Stimulated activated CD4-positive, alpha-beta T cell treated with anti-CD3 and anti-CD28 coated beads, TNF-alpha, amount 100 ng/mL, for 24 hours (primary cell): ENCODE results near the gene THBD.

Experiments used
- DNase-seq, 3 experiments: peaks; one replicate each; pipeline ENCODE4 v3.0.0-alpha.2; 2020; ENCODE audit warnings: low read depth in 3 of 3

THBD gene

DNA sequence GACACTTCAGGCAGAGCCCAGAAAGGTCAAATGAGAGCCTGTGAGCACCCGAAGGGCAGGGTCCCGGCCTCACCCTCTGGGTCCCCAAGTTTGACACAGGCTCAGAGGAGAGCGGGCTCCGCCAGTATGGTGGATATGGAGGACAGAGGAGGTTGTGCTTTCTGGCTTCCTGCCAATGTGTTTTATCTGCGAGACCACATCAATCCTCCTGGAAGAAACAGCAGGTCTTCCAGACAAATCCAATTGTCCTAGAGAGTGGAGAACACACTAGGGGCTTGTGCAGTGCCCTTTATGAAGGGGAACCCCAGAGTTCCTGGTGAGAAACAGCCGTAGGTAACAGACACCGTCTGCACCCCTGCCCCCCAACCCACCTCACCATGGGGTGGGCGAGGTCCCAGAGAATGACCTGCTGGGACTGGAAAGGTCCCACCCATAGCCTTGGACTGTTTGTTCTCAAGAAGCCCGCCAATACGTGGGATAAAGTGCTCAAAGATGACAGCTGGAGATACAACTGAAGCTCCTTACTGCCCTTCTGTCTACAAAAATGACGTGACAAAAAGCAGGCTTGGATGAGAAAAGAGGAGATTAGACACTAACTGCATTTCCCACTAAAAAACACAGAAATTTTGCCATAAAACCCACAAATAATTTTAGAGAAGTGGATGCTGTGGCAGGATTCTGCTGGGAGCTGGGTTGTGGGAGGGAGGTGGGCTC is 38.3 kb downstream of the THBD start:
- no peak for DNase-seq

DNA sequence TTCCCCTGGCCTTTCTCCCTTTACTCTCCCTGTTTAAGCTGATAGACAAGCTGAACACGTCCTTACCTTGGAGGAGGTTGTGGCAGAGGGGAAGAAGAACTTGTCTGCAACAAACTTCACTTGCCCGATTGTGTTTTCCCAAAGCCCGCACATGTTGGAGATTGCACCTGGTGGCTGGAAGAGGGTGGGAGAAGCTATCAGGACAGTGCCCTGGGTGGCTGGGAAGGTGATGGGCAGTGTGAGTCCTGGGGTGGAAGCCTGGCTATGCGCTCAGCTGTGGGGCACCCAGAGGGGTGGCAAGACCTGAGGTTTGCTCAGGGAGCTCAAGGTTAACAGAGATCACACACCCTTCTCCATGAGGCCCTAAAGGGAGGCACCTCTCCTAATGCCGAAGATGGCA is 39.4 kb downstream of the THBD start:
- no peak for DNase-seq

DNA sequence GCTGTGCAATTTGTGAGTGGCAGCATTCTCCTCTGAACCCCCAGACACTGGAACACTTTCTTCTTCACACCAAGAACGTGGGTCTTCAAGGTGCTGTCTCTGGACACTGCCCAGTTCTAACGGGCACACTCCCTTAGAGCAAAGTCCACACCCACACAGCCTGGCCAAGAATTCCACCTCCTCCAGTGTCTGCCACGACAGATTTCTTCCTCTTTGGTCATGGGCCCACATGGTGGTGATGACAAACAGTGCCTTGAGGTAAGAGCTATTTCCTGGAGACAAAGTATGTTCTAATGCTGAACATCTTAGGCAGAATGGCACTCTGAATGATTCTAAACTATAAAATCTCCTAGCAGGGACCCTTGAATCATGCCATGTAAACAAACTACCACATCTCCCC is 39.8 kb downstream of the THBD start:
- no peak for DNase-seq

DNA sequence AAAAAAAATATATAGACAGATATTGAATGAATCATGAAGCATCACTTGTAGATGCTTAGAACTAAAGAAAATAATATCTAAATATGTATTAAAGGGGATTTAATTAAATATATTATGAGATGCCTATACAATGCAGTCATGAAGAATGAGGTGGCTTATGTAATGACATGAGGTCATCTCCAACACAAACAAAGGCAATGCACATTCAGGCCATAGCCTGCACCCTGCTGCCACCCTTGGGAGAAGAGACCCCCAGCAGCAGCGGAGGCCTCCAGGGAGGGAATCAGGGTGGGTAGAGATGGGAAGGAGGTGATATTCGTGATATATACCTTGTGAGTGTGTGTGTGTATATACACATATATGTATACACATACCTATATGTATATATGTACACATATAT is 40.8 kb downstream of the THBD start:
- no peak for DNase-seq

DNA sequence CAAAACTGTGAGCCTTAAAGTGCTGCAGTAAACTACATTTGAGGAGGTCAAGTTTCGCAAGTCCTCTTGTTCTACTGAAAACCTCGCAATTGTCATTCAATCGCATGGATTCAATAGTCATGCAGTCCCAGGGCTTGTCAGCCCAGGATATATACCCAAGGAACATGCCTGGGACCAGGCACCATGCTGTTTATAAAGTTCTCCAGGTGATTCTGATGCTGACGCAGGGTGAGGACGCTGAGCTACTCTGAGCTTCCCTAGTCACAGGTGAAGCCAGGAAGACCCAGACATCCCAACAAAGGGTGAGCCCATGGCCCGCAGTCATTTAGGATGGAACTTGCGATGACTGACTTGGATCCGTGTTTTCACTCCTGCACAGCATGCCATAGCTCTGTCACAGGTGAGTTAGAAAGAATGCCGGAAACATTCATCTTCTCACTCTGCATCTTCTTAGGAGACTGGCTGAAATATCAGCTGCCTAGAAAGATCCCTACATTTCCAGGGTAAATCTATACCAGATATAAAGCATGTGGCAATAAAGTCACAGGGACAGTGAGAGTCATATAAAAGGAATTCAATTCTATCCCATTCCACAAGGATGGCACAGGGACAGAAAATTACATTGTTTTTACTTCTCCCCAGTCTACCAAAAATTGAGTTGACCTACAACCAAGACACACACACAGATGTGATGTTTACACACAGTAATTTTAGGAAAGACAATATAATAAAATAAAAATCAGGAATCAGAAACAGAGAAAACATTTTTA is 41.4 kb downstream of the THBD start:
- no peak for DNase-seq

DNA sequence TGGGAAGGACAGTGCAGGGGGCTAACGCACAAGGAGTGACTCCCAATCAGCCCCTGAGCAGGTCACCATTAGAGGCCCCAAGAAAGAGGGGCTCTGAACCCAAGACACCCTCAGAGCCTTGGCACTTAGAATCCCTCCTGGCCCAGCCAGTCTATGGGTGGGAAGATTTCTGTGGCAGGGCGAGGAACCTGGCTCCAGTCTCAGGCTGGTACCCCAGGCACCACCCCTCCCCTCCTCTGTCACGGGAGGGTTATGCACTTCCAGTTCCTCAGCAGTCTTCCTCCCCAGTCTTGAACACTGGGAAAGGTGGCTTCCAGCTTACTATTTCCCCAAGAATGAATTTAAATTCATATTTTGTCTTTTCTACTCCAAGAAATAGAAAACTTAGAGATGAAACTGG is 42.0 kb downstream of the THBD start:
- no peak for DNase-seq

DNA sequence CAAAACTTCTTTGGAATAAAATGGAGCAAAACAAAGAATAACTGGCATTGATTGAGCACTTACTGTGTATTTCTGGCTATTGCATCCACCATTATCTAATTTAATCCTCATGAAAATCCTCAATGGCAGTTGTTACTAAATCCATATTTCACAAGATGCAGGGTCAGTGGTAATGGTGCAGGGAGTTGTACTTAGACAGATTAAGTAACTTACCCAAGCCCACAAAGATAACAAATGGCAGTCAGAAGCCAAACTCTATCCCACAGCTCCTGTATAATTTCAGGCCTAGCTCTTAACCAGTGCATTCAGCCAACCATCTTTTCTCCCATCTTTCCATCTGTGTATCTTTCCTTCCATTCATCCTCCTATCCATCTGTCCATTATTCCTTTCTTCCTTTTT is 43.7 kb downstream of the THBD start:
- DNase-seq: no peak

DNA sequence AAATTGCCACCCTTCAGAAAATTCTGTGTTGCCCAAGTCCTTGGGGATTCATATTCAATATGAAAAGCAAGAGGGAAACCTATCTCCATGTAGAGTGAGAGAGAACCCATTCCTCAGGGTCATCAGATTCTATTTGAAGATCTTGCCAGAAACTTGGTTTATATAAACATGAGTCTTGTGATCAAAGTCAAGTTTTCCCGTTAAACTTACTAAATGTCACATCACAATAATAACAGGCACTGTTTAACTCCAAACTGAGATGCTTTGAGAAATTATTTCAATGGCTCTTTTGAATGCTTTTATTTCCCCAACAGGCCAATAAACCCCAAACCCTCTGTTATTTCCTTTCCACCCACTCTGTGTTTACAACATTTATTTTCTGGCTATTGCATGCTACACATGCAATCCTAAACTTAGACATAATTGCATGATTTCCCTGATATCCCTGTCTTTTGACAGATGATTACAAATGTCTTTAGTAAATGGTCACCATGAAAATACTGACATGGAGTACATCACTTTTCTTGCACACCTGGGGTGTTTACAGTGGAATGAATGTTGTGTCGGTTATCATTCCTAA is 45.5 kb downstream of the THBD start:
- DNase-seq: no peak

DNA sequence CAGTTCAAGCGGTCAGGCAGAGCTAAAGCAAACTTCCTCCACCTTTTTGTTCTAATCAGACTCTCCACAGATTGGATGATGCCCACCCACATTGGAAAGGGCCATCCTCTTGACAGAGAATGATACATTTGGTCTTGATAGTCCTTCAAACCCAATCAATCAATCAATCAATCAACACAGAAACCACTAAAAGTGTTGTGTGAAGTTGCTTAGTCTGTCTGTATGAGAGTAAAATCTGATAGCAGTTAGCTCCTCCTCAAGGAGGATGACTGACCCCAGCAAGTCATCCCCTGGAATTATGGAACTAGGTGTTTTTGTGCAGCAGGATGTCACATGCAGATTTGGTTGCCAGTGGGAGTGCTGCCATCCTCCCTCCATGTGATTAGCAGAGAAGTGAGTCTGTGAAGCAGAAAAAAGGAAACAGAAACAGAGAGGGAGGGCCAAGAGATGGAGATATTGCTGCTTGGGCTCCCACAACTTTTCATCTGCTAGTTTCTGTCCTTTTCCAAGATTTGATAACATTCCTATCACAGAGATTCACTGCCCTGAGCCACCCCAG is 46.3 kb downstream of the THBD start:
- DNase-seq: no peak

DNA sequence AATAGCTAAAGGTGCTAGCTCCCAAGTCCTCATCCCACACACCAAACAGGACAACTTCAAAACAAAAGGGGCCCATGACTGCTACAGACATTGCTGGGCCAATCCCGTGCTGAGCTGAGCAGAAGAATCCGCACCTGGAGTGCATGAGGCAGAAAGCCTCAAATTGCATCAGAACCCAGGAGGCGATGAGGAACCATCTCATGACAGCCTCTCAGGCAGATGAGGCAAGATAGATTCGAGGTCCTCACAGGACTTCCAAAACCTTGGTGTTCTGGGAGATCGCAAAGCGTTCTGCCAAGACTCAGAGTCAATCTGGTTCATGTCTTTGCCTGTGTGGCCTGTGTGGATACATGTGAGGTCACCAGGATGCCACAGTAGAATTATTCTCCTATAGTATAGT is 47.2 kb downstream of the THBD start:
- no peak for DNase-seq

DNA sequence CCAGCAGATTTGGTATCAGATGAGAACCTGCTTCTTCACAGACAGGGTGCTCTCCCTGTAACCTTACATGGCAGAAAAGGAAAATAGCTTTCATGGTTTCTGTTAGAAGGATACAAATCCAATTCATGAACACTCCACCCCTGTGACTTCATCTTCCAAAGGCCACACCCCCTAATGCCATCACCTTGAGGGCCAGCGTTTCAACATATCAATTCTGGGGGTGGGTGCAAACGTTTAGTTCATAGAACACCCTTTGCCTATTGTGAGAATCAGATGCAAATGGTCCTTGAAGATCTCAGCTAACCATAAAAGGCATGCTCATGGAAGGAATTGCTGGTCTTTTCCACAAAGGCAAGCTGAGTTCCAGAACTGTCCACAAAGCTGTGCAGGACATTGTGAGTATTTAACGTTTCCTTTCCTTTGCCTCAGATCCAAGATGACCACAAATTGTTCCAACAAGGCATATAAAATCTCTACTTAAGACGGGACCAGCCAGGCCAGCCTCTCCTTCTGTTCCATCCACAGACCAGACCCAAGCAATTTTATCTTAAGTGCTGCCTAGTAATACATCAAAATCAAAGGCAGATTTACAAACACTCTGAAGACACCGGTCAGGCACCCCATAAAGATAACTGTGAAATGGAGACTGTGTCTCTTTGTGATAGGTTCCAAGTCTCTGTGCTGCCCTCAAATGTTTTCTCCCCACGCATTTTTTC is 49.1 kb downstream of the THBD start:
- no peak for DNase-seq

DNA sequence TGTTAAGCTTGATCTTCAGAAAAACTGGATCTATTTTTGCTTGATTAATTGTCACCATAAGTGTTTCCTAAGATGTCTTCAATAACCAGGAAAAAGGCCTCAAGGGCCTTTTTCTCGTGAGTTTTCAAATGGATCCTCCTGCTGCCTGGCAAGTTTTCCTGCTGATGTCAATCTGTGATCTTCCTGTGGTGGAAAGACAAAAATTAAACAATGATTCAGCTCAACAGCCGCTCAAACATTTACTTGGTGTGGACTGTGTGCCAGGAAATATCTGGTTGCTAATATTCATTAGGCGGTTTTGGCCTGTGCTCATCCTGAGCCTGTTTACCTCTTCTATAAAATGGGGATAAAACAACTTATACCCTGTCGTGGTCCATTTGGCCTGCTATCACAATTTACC is 49.7 kb downstream of the THBD start:
- no peak for DNase-seq

DNA sequence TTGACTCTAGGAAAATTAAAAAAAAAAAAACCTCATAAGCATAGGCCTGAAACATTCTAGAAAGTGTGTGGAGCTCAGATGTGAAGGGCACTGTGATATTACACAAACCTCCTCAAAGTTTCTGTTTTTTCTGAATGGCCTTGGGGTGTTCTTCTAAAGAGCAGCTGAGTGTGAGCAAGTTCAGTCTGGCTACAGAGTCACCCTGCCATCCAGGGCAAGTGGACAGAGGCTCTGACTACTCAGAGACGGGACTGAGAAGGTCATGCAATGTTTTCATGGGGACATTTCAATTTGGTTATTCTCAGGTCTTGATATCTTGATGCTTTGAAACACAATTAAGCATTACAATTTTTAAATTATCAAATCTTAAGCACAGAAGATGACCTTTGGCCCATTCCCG is 51.0 kb downstream of the THBD start:
- DNase-seq: no peak

DNA sequence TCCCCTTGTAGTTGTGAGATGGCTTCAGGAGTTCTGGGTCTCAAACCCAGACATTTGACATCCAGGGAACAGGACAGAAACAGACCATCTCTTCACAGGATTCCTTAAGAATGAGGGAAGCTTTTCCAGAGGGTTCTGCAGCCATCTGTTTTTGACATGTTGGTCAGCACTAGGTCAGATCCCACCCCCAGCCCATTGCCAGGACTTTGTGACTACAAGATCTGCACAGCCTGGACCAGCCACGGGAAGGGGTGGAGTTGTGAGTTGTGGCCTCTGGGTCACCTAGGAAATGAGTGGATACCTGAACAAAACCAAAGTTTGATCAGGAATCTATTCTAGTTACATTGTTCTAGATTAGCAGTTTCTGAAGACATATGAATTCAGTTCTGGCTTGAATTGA is 53.5 kb downstream of the THBD start:
- no peak for DNase-seq
